HG03095 (cell line): ENCODE data around the gene MGAT5B.

Experiments
- ATAC-seq: cut with Tn5 transposase; IDR thresholded peaks from one replicate; pipeline ENCODE4 v1.9.1; 2021; ENCODE audit warnings: moderate library complexity; ENCODE audit not compliant: unreplicated experiment

Gene MGAT5B

GRCh38 chr17:76924345-76925342 lies 56.4 kb downstream of the MGAT5B start:
- no peak for ATAC-seq

DNA sequence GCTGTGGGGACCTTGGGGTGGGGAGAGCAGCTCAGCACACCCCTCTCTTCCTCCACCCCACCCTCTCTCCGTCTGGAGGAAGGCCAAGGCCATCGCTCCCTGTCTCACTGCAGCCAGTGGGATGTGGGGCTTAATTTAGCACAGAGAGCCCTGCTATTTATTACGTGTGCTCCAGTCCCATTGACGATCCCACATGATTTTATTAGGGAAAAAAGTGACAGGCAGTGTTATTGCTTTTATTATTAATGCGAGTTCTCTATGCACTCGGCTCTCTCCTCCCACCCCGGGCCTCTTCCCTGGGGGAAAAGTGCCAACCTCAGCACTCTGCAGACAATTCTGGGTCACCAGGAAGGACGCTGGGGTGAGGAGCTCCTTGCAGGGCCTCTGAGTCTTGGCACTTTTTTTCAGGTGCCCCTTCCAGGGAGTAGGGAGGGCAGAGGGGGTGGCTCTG lies 57.3 kb downstream of the MGAT5B start:
- ATAC-seq = no peak

DNA sequence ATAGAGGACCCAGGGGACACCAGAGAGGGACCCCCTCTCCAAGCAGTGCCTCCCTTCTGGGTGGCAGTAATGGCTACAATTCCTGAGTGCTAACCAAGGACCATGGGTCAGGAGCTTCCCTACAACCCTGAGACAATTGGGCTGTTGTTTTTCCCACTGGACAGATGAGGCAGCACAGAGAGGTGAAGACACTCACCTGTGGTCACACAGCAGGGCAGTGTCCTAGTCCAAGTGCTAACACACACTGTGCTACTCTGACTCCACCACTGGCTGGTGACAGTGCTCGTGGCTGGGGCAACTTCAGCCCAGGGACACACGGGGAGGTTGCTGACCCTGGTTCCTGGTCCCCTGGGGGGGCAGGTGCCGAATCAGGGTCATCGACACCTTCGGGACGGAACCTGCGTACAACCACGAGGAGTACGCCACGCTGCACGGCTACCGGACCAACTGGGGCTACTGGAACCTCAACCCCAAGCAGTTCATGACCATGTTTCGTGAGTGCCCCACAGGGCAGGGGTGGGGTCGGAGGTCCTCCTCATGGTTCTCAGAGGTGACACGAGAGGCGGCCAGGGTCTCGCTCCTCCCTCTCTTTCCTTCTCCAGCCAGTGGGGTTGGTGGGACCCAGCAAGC lies 58.1 kb downstream of the MGAT5B start:
- no peak for ATAC-seq

- no peak for ATAC-seq
Measured at GRCh38 chr17:76927577-76927976, 59.4 kb downstream of the MGAT5B start.

DNA sequence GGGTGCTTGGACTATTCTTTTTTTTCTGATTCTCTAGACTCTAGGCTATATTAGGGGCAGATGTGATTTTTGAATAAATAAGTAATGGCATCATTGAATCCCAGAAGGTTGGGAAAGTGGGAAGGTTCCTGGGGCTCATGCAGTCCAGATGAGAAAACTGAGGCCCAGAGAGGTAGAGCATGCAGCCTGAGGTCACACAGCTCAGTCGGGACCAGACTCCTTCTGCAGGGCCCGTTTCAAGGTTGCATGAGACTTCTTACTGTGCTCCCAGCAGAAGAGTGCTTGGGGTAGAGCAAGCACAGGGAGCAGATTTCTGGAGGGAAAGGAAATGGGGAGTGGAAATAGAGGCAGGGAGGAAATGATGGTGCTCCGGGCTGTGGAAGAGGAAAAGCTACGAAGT lies 59.8 kb downstream of the MGAT5B start:
- no peak for ATAC-seq

GRCh38 chr17:76929148-76929547 lies 60.9 kb downstream of the MGAT5B start:
- ATAC-seq = no peak

DNA sequence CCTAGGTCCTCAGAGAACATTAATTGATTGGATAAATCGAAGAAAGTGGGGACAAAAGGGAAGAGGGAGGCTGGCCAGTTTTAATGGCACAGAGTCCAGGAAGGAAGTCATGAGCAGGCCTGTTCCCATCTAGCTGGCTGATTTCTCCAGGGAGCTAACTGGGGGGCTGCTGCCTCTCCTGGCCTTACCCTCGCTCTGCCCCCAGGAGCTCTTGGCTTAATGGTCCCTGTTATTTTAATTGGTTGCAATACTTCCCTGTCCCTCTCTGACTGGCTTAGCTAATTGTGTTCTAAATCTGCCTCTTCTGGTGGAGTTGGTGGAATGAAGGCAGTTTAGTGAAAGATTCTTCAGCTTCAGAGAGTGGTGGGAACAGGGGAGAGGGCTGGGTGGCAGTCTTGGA lies 61.4 kb downstream of the MGAT5B start:
- no peak for ATAC-seq

- no peak for ATAC-seq
Measured at GRCh38 chr17:76930107-76930506, 61.9 kb downstream of the MGAT5B start.

DNA sequence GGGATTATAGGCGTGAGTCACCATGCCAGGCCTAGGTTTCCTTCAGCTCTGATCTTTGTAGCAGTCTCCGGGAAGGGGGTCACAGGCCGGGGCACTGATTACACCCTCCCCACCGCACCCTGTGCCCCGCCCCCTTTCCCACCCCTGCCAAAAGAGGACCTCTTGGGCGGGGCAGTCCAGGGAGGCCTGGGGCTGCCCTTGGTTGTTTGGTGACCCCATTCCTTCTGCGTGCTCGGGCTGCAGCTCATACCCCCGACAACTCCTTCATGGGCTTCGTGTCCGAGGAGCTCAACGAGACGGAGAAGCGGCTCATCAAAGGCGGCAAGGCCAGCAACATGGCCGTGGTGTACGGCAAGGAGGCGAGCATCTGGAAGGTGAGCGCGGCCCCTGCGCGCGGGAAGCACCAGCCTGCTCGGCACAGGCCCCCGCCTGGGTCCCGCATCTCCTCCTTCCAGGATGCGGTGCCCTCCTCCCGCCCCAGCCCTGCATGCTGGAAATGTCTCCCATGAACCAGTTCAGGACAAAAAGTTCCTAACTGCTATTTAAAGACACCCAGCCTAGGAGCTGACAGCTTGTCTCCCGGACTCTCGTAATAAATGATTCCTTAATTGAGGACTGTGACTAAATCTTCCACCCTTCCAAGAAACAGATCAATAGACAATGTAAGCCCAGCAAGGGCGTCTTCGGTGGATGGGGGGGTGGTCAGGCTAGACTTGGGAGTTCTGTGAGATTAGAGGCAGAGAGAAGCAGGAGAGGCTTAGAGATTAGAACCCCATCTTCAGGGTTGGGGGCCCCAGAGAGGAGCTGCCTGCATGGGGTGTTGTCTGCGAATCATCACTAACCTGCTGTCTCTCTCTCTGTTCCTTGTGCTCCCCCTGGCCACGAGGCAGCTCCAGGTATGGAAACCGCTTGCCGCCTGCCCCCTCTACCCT lies 64.5 kb downstream of the MGAT5B start:
- ATAC-seq = no peak

DNA sequence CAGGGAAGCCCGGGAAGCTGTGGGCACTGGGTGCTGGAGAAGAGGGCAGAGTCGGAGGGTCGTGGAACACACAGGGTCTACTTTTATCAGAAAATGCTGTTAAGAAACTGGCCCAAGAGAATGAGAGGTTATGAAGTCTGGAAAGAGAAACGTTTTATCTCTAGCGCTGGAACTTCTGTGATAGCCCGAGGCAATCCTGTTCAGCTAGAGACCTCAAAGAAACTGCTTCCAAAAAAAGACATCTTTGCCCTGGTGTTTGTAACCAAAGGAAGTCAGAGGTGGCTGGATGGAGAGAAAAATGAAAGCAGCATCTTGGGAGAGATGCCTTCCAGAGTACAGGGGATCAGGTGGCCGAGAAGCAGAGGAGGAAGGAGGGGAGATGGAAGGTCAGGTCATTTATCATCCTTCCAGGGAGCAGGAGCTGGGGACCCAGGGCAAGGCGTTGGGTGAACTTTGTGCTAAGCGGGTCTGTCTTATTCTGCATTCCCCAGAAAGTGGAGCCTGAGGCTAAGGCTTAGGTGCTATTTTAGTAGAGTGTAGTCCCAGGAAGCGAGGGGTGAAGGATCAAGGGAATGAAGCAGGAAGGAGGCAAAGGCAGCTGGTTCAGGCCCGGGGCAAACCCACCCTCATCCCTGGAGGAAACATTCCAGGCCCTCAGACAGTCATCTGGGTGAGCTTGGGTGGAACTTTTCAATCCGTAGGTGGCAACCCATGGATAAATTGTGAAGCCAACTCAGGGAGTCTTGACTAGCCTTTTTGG lies 66.5 kb downstream of the MGAT5B start:
- ATAC-seq = no peak

DNA sequence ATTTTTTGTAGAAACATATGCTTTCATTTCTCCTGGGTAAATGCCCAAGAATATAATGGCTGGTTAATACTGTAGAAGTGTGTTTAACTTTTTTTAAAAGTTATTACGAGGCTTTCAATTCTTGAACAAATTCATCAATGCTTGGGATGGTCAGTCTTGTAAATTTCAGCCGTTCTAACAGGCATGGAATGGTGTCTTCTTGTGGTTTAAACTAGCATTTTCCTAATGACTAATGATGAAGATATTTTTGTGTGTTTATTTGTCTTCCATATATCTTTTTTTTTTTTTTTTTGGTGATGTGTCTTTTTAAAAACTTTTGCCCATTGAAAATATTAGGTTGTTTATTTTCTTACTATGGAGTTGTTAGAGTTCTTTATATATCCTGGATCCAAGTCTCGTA lies 67.1 kb downstream of the MGAT5B start:
- ATAC-seq = no peak

DNA sequence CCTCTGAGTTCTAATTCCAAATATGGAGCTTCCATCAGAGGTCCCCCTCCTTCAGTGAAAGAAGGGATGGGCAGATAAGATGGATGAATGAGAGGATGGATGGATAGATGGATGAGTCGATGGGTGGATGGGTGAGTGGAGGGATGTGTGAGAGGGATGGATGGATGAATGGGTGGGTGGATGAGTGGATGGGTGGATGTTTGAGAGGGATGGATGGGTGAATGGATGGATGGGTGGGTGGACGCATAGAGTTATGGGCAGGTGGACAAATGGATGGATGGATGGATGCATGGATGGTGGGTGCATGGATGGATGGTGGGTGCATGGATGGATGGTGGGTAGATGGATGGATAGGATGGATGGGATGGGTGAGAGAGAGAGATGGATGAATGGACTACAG lies 69.0 kb downstream of the MGAT5B start:
- ATAC-seq = no peak

GRCh38 chr17:76938009-76938408 lies 69.8 kb downstream of the MGAT5B start:
- ATAC-seq = no peak

DNA sequence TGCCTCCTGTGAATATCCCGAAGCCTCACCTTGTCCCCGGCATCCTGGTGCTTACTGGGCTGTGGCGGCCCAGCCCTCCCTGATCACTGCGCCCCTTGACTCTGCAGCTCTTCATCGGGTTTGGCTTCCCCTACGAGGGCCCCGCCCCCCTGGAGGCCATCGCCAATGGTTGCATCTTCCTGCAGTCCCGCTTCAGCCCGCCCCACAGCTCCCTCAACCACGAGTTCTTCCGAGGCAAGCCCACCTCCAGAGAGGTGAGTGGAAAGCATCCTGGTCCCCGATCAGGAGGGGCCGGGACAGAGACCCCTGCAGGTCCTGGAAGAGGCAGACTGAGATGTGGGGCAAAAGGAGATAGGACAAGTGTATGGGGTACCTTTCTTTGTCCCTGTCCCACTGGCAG lies 72.1 kb downstream of the MGAT5B start:
- ATAC-seq = no peak

DNA sequence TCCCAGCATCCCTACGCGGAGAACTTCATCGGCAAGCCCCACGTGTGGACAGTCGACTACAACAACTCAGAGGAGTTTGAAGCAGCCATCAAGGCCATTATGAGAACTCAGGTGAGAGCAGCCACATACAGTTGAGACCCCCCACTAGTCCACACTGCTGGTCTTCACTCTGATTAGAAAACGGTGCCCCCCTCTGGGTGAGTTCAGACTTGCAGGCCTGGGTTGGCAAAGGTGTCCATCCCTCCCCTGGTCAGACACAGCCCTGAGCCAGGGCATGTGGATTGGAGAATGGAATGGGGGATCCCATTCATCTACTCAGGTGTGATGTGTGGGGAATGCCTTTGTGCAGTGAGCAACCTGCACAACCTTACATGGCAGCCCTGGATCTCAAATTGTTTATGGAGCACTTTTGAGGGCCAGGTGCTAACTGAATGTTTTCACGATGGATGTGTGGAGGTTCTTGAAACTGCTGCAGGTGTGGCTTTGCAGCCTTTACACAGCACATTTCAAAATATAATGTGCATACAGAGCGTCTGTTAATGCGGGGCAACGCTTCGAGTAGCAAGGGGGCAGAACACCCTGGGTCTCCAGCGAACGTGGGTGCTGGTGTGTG lies 72.6 kb downstream of the MGAT5B start:
- ATAC-seq = no peak

GRCh38 chr17:76943202-76943601 lies 75.0 kb downstream of the MGAT5B start:
- no peak for ATAC-seq

DNA sequence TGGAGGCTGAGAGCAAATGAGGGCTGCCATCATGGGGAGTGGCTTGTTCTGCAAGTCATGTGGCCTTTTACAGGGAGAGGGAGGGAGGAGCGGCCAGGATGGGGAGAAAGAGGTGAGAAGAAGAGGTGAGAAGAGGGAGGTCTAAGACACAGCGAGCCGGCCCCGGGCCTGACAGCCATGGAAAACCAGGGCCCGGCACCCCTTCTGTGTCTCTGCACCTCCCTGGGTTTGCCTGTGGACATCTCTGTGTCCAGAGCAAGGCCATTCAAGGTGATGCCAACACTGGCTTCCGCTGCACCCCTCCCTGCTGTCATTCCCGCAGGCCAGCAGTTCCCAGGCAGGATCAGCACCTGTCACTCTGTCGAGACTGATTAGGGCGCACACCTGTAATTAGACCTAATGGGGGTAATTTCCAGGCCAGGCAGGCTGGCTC lies 75.6 kb downstream of the MGAT5B start:
- no peak for ATAC-seq

- no peak for ATAC-seq
Measured at GRCh38 chr17:76944477-76944876, 76.3 kb downstream of the MGAT5B start.

DNA sequence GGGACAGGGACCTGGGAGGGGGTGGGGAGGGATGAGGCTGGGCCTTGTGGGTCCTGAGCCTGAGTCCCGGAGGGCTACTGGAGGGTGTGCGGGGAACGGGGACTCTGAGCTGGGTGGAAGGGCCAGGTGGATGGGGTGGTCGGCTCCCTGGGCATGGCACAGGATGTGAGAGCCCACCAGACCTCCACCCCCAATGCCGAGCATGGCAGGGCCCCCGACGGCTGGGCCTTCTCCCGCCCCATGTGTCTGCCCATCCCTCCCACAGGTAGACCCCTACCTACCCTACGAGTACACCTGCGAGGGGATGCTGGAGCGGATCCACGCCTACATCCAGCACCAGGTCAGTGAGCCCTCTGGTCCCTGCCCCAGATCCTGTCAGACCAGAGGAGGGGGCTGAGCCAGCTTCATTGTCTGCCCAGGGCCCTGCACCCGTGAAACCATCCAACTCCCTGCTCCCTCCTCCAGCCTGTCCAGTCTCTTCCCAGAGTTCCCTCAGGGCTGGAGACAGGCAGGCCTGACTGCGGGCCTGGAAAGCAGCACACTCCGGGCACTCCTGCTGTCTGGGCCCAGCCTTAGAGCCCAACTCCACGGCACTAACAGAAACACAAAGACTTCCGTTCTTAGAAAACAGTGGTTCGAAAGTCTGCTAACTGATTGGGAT lies 78.0 kb downstream of the MGAT5B start:
- no peak for ATAC-seq
